T-helper 1 cell (primary cell): ENCODE data around the gene PNLIPRP1.

Source experiments
- DNase-seq, 5 donors: peaks; one replicate each; pipeline ENCODE4 v3.0.0-alpha.2; 2012 to 2020

The PNLIPRP1 gene

DNA sequence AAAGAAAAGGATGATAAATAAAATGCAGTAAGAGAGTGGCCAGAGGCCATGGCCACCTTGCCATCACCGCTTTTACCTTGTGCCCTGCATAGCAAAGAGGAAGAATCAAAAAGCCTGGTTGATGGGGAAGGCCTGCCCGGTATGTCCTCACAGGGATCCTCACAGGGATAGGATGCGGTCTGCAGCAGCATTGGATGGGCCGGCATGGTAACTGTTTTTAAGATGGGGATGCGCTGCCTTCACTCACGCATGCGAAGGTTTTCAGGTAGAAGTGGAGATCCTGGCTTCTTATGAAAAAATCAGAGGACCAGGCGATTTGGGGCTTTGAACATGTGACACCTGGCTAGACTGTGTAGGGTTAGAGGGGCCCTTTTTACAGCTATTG, 42.4 kb downstream of the PNLIPRP1 start:
- DNase-seq: no peak

DNA sequence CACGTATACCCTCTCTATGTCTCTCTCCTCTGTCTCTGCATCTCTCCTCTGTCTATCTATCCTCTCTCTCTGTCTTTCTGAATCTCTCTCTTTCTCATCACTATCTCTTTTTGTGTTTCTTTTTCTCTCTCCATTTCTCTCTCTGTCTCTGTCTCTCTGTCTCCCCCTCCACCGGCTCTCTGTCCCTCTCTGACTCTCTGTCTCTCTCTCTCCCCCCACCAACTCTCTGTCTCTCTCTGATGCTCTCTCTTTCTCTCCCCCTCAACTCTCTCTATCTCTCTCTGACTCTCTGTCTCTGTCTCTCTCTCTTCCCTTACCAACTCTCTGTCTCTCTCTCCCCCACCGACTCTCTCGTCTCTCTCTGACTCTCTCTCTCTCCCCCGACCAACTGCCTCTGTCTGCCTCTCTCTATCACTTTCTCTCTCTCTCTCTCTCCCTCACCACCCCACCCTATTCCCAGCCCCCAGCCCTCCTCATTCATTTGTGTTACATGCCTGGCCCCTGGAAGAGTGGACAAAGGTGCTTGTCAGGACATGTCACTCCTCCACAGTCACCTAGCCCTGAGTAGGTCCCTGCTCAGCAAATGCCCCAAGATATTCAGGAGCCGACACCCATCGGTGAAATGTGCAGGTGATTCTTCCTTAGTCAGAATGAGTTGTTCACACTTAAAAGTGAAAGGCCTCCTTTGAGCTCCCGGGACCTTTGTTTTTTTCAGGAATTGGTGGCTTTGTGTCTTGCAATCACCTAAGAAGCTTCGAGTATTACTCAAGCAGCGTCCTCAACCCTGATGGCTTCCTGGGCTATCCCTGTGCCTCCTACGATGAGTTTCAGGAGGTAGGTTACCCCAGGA, 43.6 kb downstream of the PNLIPRP1 start:
- no peak for DNase-seq

DNA sequence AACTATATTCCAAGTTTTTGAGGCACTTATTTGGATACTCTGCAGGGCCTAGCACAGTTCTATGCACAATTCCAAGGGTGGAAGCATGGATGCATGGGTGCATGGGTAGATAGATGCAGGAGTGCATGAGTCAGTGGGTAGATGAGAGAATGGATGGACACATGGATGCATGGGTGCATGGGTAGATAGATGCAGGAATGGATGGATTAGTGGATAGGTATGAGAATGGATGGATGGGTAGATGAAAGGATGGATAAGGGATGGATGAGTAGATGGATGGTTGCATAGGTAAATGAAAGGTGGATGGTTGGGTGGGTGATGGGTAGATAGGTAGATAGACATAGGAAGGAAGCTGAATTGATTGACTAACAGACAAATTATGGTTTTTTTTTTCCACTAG, 45.6 kb downstream of the PNLIPRP1 start:
- DNase-seq: no peak

DNA sequence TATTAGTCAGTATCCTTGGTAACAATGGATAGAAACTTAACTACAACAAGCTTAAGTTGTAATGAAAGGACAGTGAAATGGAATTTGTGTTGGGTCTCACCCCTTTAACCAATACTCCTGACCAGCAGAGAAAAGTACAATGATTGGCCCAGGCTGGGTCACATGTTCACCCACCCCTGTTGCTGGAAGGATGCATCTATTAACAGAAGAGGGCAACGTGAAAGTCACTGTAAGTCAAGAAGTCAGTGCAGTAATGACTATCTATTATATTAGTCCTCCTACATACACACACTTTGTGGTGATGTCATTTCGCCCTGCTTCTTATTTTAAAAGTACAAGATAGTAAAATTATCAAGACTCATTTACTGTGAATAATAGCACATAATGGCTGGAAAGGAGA, 46.2 kb downstream of the PNLIPRP1 start:
- no peak for DNase-seq

DNA sequence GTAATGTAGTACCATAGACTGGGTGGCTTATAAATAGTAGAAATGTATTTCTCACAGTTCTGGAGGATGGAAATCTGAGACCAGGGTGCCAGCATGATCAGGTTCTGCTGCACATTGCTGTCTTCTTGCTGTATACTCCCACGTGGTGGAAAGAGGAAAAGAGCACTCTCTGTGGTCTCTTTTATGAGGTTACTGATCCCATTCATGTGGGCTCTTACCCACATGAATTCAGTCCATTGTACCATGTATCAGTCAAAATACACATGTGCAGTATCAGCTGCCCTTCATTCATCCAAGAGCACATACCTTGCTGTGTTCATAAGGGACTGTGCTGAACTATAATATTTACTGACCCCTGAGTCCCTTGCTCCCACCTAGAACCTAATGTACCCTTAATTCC, 47.1 kb downstream of the PNLIPRP1 start:
- no peak for DNase-seq

DNA sequence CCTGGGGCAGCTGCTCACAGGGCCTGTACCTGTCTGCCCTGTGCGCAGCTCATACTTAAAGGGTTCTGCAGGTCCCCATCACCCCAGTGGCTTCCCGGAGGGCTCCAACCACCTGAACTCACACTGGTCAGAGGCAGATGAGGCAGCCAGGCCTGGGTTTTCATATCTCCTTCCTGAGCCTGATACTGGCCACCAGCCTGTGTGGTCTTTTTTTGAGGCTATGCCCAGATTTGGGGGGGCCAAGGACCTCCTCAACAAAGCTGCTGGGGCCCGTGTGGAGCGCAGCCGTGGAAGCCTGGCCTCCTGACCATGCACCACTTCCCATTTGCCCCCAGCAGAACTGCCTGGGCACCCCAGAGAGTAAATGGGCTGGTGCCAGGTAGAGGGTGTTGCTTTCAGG, 55.7 kb downstream of the PNLIPRP1 start:
- DNase-seq: no peak

DNA sequence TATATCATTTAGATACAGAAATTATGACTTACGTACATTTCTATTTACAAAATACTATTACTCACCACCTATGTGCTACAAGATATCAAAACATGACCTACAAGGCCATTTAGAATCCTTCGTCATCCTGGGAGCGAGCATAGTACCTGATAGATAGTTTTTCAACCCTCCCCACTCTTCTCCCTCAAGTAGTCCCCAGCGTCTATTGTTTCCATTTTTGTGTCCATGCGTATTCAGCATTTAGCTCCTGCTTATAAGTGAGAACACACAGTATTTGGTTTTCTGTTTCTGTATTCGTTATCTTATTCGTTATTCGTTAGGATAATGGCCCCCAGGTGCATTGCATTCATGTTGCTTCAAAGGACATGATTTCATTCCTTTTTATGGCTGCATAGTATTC, 58.1 kb downstream of the PNLIPRP1 start:
- no peak for DNase-seq

DNA sequence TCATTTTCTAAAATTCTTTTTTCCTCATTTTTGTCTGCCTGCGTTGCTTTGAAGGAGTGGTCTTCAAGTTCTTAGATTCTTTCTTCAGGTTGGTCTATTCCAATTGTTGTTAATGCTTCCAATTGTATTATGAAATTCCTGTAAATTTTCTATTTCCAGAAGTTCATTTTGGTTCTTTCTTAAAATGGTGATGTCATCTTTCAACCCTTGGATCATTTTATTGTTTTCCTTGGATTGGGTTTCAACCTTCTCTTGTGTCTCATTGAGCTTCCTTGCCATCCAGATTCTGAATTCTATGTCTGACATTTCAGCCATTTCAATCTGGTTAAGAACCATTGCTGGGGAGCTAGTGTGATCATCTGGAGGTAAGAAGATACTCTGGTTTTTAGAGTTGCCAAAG, 63.1 kb downstream of the PNLIPRP1 start:
- DNase-seq: no peak

DNA sequence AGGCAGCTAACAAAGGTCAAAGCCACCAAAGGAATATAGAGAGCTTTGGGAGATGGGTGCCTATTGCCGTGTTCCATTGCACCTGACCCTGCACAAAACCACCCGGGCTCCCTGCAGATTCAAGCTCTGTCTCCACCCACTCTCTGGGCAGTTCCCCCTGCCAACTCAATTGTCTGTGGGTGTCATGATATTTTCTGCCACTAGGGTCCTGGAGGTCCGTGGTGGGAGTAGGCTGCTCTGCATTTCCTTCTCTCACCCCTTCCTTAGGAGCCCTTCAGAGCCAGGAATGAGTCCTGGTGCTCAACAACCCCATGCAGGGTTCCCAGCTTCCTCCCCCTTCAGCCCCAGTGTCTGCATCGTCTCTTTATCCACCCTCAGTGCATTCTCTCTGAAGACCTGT, 64.1 kb downstream of the PNLIPRP1 start:
- DNase-seq: no peak

DNA sequence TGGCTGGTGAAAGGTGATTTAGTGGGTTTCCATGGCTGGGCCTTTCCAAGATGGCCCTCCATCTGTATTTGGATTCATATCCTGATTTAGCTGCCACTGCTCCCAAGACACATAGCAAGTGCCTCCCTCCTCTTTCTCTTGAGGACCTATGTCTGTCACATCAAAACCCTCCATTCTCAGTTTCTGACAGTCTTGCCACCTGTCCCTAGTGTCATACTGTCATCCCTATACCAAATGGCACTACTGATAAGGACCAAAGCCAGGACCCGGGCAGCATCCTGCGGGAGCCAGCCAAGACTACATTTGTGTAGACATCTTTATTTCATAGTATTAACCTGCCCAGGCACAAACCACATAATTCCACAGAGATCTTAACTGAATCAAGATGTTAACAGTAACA, 64.8 kb downstream of the PNLIPRP1 start:
- DNase-seq: no peak

DNA sequence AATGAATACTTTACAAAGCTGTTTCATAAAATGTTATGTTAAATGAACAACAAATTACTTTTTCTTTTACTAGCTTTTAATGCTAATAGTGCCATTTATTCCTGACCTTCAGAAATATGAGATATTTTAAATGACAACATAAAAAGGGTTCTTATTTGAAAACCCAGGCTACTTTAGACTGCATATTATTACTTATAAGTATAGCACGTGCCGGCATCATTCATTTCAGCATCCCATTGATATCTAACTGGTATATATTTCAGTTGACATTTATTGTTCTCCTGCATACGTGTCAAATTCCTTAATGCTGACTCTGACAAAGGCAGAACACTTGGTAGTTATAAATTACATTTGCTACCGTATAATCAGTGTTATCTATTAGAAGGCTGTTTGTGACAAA, 65.3 kb downstream of the PNLIPRP1 start:
- DNase-seq: no peak

DNA sequence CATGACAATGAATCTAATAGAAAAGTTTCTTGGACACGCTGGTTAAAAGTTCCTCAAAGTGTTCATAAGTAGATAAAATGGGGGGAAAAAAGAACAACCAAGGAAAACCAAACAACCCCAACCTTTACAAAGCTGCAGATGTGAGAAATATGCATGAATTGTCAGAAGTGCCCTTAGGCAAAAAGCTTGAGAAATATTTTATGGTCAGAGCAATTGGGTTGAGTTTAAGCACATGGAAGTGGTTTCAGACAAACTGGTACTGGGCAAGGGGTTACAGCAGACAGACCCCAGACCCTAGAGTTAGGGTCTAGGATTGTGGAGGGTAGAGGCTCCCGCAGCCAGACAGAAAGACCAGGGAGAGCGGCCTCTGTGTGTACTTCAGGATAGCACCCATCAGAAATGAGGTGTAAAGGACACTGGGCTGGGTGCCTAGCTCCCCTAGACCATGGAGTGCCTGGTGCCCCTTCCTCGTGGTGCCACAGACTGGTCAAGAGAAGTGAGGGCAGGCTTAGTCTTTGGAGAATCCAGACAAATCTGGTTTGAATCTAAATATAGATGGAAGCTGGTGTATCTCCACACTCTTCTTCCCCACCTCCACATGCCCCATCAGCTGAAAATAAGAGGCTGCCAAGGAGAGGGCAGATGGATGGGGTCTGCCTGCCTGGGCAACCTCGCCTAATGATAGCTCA, 67.2 kb downstream of the PNLIPRP1 start:
- no peak for DNase-seq
